ENCODE measurements around the gene OR10V1. TPM values are rescaled to one million over a fixed set of nuclear protein-coding genes. Genes with fewer than 3 reads are reported as not detected.

Gene OR10V1
- total and polyA plus RNA-seq, 9 of the 15 experiments (the other 6 are each of a cell fraction or from before 2014, with no cell fraction given), result not detected

DNA sequence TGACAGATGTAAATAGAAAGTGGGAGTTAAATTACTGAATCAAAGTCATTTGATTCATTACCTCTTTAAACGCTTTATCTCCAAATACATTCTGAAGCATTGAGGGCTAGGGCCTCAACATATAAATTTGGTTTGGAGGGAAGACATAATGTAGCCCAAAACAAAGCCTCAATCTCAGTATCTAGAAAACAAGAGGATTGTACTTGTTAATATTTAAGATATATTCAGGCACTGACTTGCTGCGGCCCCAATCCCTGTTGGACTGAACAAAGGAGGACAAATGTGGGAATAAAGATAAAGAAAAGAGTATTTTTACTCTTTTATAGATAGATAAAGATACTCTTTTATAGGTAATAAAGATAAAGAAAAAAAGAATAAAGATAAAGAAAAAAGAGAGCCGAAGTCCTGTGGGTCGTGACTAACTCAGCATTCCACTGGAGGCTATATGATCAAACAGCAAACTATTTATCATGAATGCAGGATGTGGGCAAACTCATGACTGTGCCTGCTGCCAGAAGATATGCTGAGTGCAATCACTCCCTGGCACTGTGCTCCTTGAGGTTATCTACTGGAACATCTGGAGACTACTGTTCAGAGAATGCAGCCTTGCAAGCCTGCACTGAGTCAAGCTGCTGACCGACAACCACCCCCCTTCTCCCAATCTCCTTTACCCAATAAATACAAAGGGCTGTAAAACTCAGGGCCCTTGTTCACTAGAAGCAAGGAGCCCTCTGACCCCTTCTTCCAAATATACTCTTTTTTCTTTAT, 6.9 kb downstream of the OR10V1 start (continued):
- TF ChIP-seq, protein P1, sequence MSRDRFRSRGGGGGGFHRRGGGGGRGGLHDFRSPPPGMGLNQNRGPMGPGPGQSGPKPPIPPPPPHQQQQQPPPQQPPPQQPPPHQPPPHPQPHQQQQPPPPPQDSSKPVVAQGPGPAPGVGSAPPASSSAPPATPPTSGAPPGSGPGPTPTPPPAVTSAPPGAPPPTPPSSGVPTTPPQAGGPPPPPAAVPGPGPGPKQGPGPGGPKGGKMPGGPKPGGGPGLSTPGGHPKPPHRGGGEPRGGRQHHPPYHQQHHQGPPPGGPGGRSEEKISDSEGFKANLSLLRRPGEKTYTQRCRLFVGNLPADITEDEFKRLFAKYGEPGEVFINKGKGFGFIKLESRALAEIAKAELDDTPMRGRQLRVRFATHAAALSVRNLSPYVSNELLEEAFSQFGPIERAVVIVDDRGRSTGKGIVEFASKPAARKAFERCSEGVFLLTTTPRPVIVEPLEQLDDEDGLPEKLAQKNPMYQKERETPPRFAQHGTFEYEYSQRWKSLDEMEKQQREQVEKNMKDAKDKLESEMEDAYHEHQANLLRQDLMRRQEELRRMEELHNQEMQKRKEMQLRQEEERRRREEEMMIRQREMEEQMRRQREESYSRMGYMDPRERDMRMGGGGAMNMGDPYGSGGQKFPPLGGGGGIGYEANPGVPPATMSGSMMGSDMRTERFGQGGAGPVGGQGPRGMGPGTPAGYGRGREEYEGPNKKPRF (IDR thresholded peaks at IDR 0.05; ENCODE audit: low read depth, low read length), result no peak
- TF ChIP-seq, protein P2, sequence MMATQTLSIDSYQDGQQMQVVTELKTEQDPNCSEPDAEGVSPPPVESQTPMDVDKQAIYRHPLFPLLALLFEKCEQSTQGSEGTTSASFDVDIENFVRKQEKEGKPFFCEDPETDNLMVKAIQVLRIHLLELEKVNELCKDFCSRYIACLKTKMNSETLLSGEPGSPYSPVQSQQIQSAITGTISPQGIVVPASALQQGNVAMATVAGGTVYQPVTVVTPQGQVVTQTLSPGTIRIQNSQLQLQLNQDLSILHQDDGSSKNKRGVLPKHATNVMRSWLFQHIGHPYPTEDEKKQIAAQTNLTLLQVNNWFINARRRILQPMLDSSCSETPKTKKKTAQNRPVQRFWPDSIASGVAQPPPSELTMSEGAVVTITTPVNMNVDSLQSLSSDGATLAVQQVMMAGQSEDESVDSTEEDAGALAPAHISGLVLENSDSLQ (IDR thresholded peaks at IDR 0.05), result peak; percentile 53; the same call in 1 of the 2 replicates
- TF ChIP-seq CREBBP (IDR thresholded peaks at IDR 0.05; ENCODE audit: low read depth, low read length) (no peak), ZNF175 (CRISPR knock-in tag; IDR thresholded peaks at IDR 0.05; ENCODE audit: low read depth) (peak; percentile 96), GATA2 (CRISPR knock-in tag; IDR thresholded peaks at IDR 0.05) (peak; percentile 97), ELF1 (tag; IDR thresholded peaks at IDR 0.05) (0 out of 2 replicates have a peak, but pooled peaks have one; percentile 30), GABPA (tag; conservative IDR thresholded peaks at IDR 0.05; ENCODE audit: low read depth) (0 out of 2 replicates have a peak, but pooled peaks have one; percentile 33), ZNF239 (CRISPR knock-in tag; IDR thresholded peaks at IDR 0.05) (peak; percentile 47; the same call in 1 of the 2 replicates), ETV5 (CRISPR knock-in tag; IDR thresholded peaks at IDR 0.05; ENCODE audit: low read depth) (peak; percentile 90), ZKSCAN8 (CRISPR knock-in tag; IDR thresholded peaks at IDR 0.05) (peak; percentile 83; the same call in 1 of the 2 replicates), BCL6 (CRISPR knock-in tag; IDR thresholded peaks at IDR 0.05) (peak; percentile 63; the same call in 1 of the 2 replicates), ZNF274 (IDR thresholded peaks at IDR 0.05; ENCODE audit: borderline replicate concordance, low read depth, low read length) (peak; percentile 64; the same call in 1 of the 2 replicates), MCM5 (IDR thresholded peaks at IDR 0.05; ENCODE audit: low read depth) (no peak), HDAC1 (IDR thresholded peaks at IDR 0.05) (peak; percentile 18 to 95; a peak in 3 of 4 replicates), PHF8 (IDR thresholded peaks at IDR 0.05; ENCODE audit: borderline replicate concordance, low read length) (no peak), CBFA2T3 (IDR thresholded peaks at IDR 0.05) (peak; percentile 99), C11orf30 (IDR thresholded peaks at IDR 0.05; ENCODE audit: low read depth) (peak; percentile 42; the same call in 1 of the 2 replicates), EHMT2 (IDR thresholded peaks at IDR 0.05) (0 out of 2 replicates have a peak, but pooled peaks have one; percentile 21), TEAD1 (CRISPR knock-in tag; IDR thresholded peaks at IDR 0.05) (peak; percentile 94 to 97), NCOA2 (IDR thresholded peaks at IDR 0.05; ENCODE audit: partially characterized antibody in 2 of 2) (peak; percentile 60 to 73), SRSF3 (IDR thresholded peaks at IDR 0.05; ENCODE audit: insufficient read depth, low read length) (no peak), RUNX1 (IDR thresholded peaks at IDR 0.05; ENCODE audit: low read depth) (peak; percentile 92), ZNF79 (CRISPR knock-in tag; IDR thresholded peaks at IDR 0.05; ENCODE audit: low read depth) (peak; percentile 54; the same call in 1 of the 2 replicates)
- TF ChIP-seq, protein P3, sequence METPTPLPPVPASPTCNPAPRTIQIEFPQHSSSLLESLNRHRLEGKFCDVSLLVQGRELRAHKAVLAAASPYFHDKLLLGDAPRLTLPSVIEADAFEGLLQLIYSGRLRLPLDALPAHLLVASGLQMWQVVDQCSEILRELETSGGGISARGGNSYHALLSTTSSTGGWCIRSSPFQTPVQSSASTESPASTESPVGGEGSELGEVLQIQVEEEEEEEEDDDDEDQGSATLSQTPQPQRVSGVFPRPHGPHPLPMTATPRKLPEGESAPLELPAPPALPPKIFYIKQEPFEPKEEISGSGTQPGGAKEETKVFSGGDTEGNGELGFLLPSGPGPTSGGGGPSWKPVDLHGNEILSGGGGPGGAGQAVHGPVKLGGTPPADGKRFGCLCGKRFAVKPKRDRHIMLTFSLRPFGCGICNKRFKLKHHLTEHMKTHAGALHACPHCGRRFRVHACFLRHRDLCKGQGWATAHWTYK (CRISPR knock-in tag; IDR thresholded peaks at IDR 0.05), result peak; percentile 85
